Measurements from ENCODE around the gene ATP10B.
A peak's percentile ranks its signal among the peaks of the same experiment; 100 is the strongest.

Gene ATP10B

GRCh38 chr5:160660132-160660531, 191.9 kb downstream of the ATP10B start:
- TF ChIP-seq EZH2 (IDR thresholded peaks at IDR 0.05; ENCODE audit: borderline replicate concordance, low read depth, low read length, severe bottlenecking): no peak
- TF ChIP-seq CTCF (IDR thresholded peaks at IDR 0.05; ENCODE audit: borderline replicate concordance, extremely low read depth, low read length, poor library complexity, severe bottlenecking): no peak
- Histone ChIP-seq H3K36me3 (ENCODE audit: insufficient read depth, low read length) (no peaks in the 10 kb centered on the region), H3K27ac (ENCODE audit: low read length) (no peak overlapping the region), H3K4me1 (ENCODE audit: insufficient read depth, low read length) (peaks cover 47% of the 10 kb centered on the region), H3K27me3 (ENCODE audit: insufficient read depth, low read length, poor library complexity) (no peaks in the 10 kb centered on the region), H3K9me3 (ENCODE audit: insufficient read depth, low read length, severe bottlenecking) (no peaks in the 10 kb centered on the region), H2AFZ (ENCODE audit: low read depth, low read length) (no peak overlapping the region), H4K20me1 (ENCODE audit: insufficient read depth, low read length) (no peaks in the 10 kb centered on the region), H3K9ac (ENCODE audit: low read depth, low read length) (no peak overlapping the region), H3K79me2 (ENCODE audit: insufficient read depth, low read length) (no peaks in the 10 kb centered on the region), H3K4me2 (ENCODE audit: insufficient read depth, low read length) (no peak overlapping the region), H3K4me3 (ENCODE audit: low read depth in 1 of 2, low read length in 2 of 2) (no peak overlapping the region)
- ATAC-seq (ENCODE audit: insufficient read depth, low read depth) (no peak), DNase-seq (no peak)

- H3K27ac ChIP-seq (ENCODE audit: low read length): peak overlapping the region; percentile 90
These were observed 194.2 kb downstream of the ATP10B start for GRCh38 chr5:160657622-160658458.

GRCh38 chr5:160657068-160657507, 194.9 kb downstream of the ATP10B start:
- peak overlapping the region; percentile 52 for H3K9ac ChIP-seq (ENCODE audit: low read depth, low read length)
- peak overlapping the region; percentile 90 for H3K27ac ChIP-seq (ENCODE audit: low read length)
- peak; percentile 95 for ATAC-seq (ENCODE audit: insufficient read depth, low read depth)
- H3K4me3 ChIP-seq (ENCODE audit: low read depth in 1 of 2, low read length in 2 of 2): peak overlapping the region in 1 of 2 experiments; percentile 15; a peak in 2 of 4 replicates
- no peaks in the 10 kb centered on the region for H3K9me3 ChIP-seq (ENCODE audit: insufficient read depth, low read length, severe bottlenecking)
- no peaks in the 10 kb centered on the region for H3K79me2 ChIP-seq (ENCODE audit: insufficient read depth, low read length)
- no peak for TF ChIP-seq CTCF (IDR thresholded peaks at IDR 0.05; ENCODE audit: borderline replicate concordance, extremely low read depth, low read length, poor library complexity, severe bottlenecking)
- no peak for TF ChIP-seq EZH2 (IDR thresholded peaks at IDR 0.05; ENCODE audit: borderline replicate concordance, low read depth, low read length, severe bottlenecking)
- peak overlapping the region; percentile 53 for H3K4me2 ChIP-seq (ENCODE audit: insufficient read depth, low read length)
- peaks cover 37% of the 10 kb centered on the region for H3K4me1 ChIP-seq (ENCODE audit: insufficient read depth, low read length)
- H3K27me3 ChIP-seq (ENCODE audit: insufficient read depth, low read length, poor library complexity): no peaks in the 10 kb centered on the region
- H3K36me3 ChIP-seq (ENCODE audit: insufficient read depth, low read length): no peaks in the 10 kb centered on the region
- DNase-seq: peak; percentile 76
- H2AFZ ChIP-seq (ENCODE audit: low read depth, low read length): peak overlapping the region; percentile 52
- H4K20me1 ChIP-seq (ENCODE audit: insufficient read depth, low read length): no peaks in the 10 kb centered on the region

More at GRCh38 chr5:160657622-160658458, 194.2 kb downstream of the ATP10B start:
- Histone ChIP-seq H3K79me2 (ENCODE audit: insufficient read depth, low read length) (no peaks in the 10 kb centered on the region), H3K9me3 (ENCODE audit: insufficient read depth, low read length, severe bottlenecking) (no peaks in the 10 kb centered on the region), H3K4me3 (ENCODE audit: low read depth in 1 of 2, low read length in 2 of 2) (no peak overlapping the region; a peak in 1 of 4 replicates), H3K36me3 (ENCODE audit: insufficient read depth, low read length) (no peaks in the 10 kb centered on the region), H3K4me1 (ENCODE audit: insufficient read depth, low read length) (peaks cover 37% of the 10 kb centered on the region), H3K4me2 (ENCODE audit: insufficient read depth, low read length) (peak overlapping the region; percentile 53), H4K20me1 (ENCODE audit: insufficient read depth, low read length) (no peaks in the 10 kb centered on the region), H3K27me3 (ENCODE audit: insufficient read depth, low read length, poor library complexity) (no peaks in the 10 kb centered on the region), H3K9ac (ENCODE audit: low read depth, low read length) (peak overlapping the region; percentile 52), H2AFZ (ENCODE audit: low read depth, low read length) (peak overlapping the region; percentile 52)
- TF ChIP-seq EZH2 (IDR thresholded peaks at IDR 0.05; ENCODE audit: borderline replicate concordance, low read depth, low read length, severe bottlenecking): no peak
- TF ChIP-seq CTCF (IDR thresholded peaks at IDR 0.05; ENCODE audit: borderline replicate concordance, extremely low read depth, low read length, poor library complexity, severe bottlenecking): no peak
- DNase-seq (peak; percentile 24), ATAC-seq (ENCODE audit: insufficient read depth, low read depth) (peak; percentile 31)

Data from DND-41 (cell line).